AG09319 (cell line): ENCODE measurements around the gene PPP4R1.

Experiments
- DNase-seq: peaks from one replicate; pipeline ENCODE4 v3.0.0-alpha.2; 2010; ENCODE audit warnings: low read depth; ENCODE audit errors: extremely low read depth
- CTCF ChIP-seq: IDR thresholded peaks from 2 replicates; pipeline ENCODE4 v1.5.1; 2011; ENCODE audit warnings: low read depth, mild to moderate bottlenecking, inconsistent platforms, low read length, moderate library complexity

The PPP4R1 gene

GRCh38 chr18:9571546-9571945 is 42.8 kb downstream of the PPP4R1 start:
- DNase-seq = no peak
- TF ChIP-seq CTCF = no peak

- no peak for TF ChIP-seq CTCF
- no peak for DNase-seq
Observed at GRCh38 chr18:9570255-9570654, 44.1 kb downstream of the PPP4R1 start.

GRCh38 chr18:9569178-9569577 is 45.2 kb downstream of the PPP4R1 start:
- no peak for TF ChIP-seq CTCF
- DNase-seq = no peak

GRCh38 chr18:9568186-9568585 is 46.2 kb downstream of the PPP4R1 start:
- no peak for DNase-seq
- no peak for TF ChIP-seq CTCF

- TF ChIP-seq CTCF = no peak
Observed at GRCh38 chr18:9565407-9565806, 49.0 kb downstream of the PPP4R1 start.

GRCh38 chr18:9563331-9563730 is 51.0 kb downstream of the PPP4R1 start:
- no peak for DNase-seq
- TF ChIP-seq CTCF = no peak

More at GRCh38 chr18:9565407-9565806, 49.0 kb downstream of the PPP4R1 start:
- no peak for DNase-seq

GRCh38 chr18:9562584-9562983 is 51.8 kb downstream of the PPP4R1 start:
- DNase-seq = no peak
- no peak for TF ChIP-seq CTCF

GRCh38 chr18:9561759-9562158 is 52.6 kb downstream of the PPP4R1 start:
- DNase-seq = no peak
- no peak for TF ChIP-seq CTCF
